ENCODE measurements around the gene TSPAN18. TPM values are rescaled to one million over a fixed set of nuclear protein-coding genes. Genes with fewer than 3 reads are reported as not detected.

TSPAN18 gene
- polyA plus RNA-seq, 1 donor from 2014 or later, result 2.1 TPM

DNA sequence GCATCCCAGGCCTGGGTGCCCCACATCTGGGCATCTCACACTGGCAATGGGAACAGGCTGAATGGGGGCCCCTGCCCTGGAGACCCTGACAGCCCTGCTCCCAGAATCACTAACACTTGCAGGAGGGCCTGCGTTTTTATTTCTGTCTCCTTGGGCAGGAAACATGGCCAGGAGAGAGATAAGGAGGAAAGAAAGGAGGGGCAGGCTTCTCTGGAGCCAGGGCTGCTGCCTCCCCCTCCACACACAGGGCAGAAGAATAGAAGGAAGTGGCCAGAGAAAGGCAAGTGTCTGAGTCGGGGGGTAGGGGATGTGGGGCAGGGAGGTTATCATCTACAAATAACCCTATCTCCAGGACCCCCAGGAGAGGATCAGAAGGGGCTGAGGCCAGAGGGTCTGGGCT, 25.5 kb upstream of the TSPAN18 start:
- Mint-ChIP-seq H3K9me3 (peaks cover 4 to 6% (median 5%) of the 10 kb centered on the region in 3 donors), H3K27me3 (peaks cover 8% of the 10 kb centered on the region), H3K36me3 (peaks cover 5% of the 10 kb centered on the region), H3K4me1 (no peaks in the 10 kb centered on the region), H3K4me3 (no peak overlapping the region), H3K27ac (no peak overlapping the region)

- H3K4me3 Mint-ChIP-seq, result no peak overlapping the region
- no peak overlapping the region for H3K27ac Mint-ChIP-seq
- H3K9me3 Mint-ChIP-seq, result peaks cover 4 to 6% (median 5%) of the 10 kb centered on the region in 3 donors
- peaks cover 13% of the 10 kb centered on the region for H3K27me3 Mint-ChIP-seq
- peaks cover 5% of the 10 kb centered on the region for H3K36me3 Mint-ChIP-seq
- H3K4me1 Mint-ChIP-seq, result no peaks in the 10 kb centered on the region
These were observed 23.9 kb upstream of the TSPAN18 start for GRCh38 chr11:44702889-44703288.

GRCh38 chr11:44707094-44707493, 19.7 kb upstream of the TSPAN18 start:
- H3K4me1 Mint-ChIP-seq, result no peaks in the 10 kb centered on the region
- H3K27ac Mint-ChIP-seq, result no peak overlapping the region
- H3K27me3 Mint-ChIP-seq, result peaks cover 9% of the 10 kb centered on the region

DNA sequence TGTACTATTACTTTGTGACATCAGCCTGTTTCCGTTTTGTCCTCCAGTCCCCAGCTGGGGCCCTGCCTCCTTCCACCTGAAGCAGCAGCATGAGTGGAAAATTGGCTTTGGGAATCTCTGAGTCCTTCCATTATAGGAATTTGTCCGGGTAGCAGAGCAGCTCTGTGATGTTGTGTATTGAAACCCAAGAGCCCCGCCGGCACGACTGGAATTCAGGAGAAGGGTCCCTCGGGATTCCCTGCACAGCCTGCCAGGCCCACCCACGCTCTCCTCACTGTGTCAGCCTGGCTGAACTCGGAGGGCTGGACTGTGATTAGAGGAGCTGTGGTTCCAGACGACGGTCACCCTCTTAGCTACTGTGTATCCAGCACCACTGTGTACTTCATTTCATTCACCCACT, 18.8 kb upstream of the TSPAN18 start:
- Mint-ChIP-seq H3K27ac (no peak overlapping the region), H3K9me3 (peaks cover 3 to 16% (median 4%) of the 10 kb centered on the region in 3 donors), H3K27me3 (peaks cover 9% of the 10 kb centered on the region), H3K4me3 (no peak overlapping the region), H3K36me3 (no peaks in the 10 kb centered on the region), H3K4me1 (no peaks in the 10 kb centered on the region)

More at GRCh38 chr11:44707094-44707493, 19.7 kb upstream of the TSPAN18 start:
- Mint-ChIP-seq H3K36me3 (no peaks in the 10 kb centered on the region), H3K9me3 (peaks cover 3 to 16% (median 4%) of the 10 kb centered on the region in 3 donors), H3K4me3 (no peak overlapping the region)

DNA sequence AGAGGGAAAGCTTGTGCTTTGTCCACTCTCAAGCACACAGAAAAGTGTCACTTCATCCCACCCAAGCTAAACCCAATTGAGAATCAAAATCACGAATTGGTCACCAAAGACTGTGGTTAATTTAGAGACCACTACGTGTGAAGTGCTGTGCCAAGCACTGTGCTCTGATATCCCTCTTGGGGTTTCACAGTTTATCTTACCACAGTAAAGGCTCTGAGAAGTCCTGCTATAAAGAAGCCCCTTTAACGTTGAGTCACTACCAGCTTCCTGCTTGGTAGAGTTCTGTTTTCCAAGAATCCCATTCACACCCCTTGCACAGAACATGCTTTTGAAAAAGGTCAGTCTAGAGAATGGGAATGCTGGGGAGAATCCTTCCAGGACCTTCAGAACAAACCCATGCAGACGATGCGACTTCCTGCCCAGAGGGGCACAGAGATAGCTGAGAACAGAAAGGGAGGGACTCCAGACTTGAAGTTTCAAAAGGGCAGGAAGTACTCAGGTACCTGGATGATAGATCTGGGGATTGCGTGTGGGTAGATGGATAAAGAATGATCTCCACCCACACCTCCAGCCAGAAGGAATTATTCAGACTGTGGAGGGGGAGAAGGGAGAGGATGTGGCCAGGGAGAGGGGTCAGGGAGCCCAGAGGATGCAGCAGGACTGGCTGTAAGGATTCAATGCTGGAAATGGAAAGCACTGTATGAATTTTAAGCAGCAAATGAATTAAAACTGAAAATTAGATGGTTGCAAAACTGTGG, 18.1 kb upstream of the TSPAN18 start:
- Mint-ChIP-seq H3K27ac (no peak overlapping the region), H3K4me3 (no peak overlapping the region), H3K4me1 (no peaks in the 10 kb centered on the region), H3K36me3 (no peaks in the 10 kb centered on the region), H3K27me3 (peaks cover 9% of the 10 kb centered on the region), H3K9me3 (peaks cover 1 to 15% (median 3%) of the 10 kb centered on the region in 3 donors)

DNA sequence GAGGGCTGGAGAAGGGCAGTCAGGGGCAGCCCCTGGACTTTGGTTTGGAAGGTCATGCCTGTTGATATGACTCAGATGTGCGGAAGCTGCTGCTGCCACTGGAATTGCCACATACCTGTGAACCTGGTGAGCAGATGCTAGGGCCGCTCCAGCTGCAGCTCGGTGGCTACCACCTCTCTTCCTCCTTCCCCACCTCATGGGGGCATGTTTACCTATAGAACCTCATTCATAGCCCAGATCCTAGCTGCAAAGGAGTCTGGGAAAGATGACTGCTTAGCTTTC, 17.5 kb upstream of the TSPAN18 start:
- peaks cover 9% of the 10 kb centered on the region for H3K27me3 Mint-ChIP-seq
- H3K36me3 Mint-ChIP-seq, result no peaks in the 10 kb centered on the region
- no peak overlapping the region for H3K27ac Mint-ChIP-seq
- no peaks in the 10 kb centered on the region for H3K4me1 Mint-ChIP-seq
- H3K4me3 Mint-ChIP-seq, result no peak overlapping the region
- peaks cover 0 to 10% (median 0%) of the 10 kb centered on the region in 3 donors for H3K9me3 Mint-ChIP-seq

DNA sequence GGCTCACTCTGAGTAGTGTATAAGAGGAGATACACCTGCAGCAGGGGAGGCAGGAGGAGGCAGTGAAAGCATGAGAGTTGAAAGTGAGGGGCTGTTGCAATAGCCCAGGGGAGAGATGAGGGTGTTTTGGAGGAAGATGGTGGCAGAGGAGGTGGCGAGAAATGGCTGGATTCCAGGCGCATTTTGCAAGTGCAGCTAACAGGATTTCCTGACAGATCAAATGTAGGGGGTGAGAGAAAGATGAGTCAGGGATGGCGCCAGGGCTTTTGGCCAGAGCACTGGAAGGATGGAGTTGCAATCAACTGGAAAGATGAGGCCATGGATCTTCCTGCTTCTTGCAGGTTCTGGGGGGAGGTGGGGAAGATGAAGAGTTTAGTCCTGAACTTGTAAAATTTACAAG, 16.8 kb upstream of the TSPAN18 start:
- no peak overlapping the region for H3K27ac Mint-ChIP-seq
- H3K27me3 Mint-ChIP-seq, result peaks cover 9% of the 10 kb centered on the region
- peaks cover under 1 to 10% (median 2%) of the 10 kb centered on the region in 3 donors for H3K9me3 Mint-ChIP-seq
- H3K4me1 Mint-ChIP-seq, result no peaks in the 10 kb centered on the region
- H3K36me3 Mint-ChIP-seq, result no peaks in the 10 kb centered on the region
- H3K4me3 Mint-ChIP-seq, result no peak overlapping the region

DNA sequence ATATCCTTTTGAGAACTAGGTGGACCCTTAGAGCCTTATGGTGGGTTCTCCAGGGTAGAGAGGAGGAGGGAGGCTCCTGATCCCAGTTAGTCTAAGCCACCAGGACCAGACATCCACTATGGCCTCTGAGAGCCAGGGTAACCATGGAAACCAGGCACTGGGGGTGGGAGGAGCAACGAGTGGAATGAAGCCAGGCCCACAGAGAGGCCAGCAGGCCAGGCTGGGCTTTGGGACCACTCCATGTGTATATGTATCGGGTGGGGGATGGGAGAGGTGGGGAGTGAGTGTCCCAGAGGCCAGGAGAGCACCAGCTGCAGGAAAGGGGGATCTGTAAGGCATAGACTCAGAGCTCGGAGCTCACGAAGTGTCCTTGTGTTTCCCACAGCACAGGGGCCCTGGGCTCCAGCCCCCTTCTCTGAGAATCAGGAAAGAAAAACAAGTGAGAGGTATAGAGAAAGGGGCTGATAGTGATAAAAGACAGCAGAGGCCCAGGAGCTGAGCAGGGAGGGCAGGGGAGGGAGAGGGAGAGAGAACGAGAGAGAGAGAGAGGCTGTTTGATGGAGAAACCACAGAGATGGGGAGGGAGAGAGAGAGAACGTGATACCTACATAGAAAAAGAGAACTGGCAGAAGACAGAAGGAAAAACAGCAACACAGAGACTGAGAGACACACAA, 15.5 kb upstream of the TSPAN18 start:
- H3K36me3 Mint-ChIP-seq, result no peaks in the 10 kb centered on the region
- no peak overlapping the region for H3K4me3 Mint-ChIP-seq
- H3K27me3 Mint-ChIP-seq, result peaks cover 9% of the 10 kb centered on the region
- no peak overlapping the region for H3K27ac Mint-ChIP-seq
- no peaks in the 10 kb centered on the region for H3K4me1 Mint-ChIP-seq
- peaks cover 1 to 10% (median 2%) of the 10 kb centered on the region in 3 donors for H3K9me3 Mint-ChIP-seq

DNA sequence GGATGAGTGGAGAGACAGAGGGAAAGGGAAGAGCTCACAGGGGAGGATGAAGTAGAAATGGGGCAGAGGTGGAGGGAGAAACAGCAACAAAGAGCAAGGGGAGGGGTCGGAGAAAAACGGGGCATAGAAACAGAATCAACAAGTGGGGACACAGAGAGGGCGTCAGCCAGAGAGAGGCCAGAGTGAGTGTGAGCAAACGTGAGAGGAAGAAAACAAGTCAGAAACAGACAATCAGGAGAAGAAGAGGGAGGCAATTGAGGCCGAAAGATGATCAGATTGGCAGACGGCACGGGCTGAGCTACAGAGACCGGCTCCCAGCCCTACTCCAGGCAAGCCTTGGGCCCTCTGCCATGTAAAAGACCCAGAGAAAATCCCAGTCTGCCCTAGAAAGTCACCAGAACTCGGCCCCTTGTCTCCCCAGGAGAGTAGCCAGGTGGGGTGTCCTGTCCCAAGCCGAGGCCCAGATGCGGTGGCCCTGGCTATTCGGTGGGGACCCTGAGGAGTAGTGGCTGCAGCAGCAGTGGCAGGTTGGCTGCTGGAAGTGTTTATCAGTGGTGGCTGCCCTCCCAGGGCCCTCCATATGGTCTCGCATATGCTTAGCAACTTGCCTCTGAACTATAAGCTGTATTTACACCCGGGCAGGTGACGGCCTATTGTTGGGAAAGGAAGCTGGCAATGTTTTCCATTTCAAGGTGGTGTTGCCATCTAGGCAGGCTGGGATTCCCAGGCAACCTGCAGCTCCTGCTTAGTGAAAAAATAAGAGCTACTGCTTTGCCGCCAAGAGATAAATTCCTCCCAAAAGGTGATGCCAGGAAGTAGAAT, 14.8 kb upstream of the TSPAN18 start:
- H3K4me3 Mint-ChIP-seq, result no peak overlapping the region

DNA sequence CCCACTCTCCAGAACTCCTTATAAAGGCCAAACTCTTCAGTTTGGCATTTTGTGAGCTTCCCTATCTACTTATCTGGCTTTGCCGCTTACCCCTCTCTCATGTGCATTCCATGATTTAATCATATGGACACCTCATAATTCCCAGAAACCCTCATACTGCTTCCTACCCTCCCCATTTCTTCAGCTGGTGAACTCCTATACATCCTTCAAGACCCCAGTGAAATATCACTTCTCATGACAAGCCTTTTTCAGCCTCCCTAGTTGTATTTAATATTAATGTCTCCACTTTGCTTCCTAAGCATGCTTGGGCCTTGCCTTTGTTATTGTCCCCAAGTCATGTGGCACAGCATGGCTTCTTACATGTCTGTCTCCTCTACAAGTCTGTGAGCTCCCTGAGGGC, 13.7 kb upstream of the TSPAN18 start:
- no peaks in the 10 kb centered on the region for H3K4me1 Mint-ChIP-seq
- H3K4me3 Mint-ChIP-seq, result no peak overlapping the region
- H3K27me3 Mint-ChIP-seq, result peaks cover 5% of the 10 kb centered on the region
- H3K9me3 Mint-ChIP-seq, result peaks cover 1 to 10% (median 2%) of the 10 kb centered on the region in 3 donors
- no peaks in the 10 kb centered on the region for H3K36me3 Mint-ChIP-seq
- no peak overlapping the region for H3K27ac Mint-ChIP-seq

More for the DNA sequence above, 14.8 kb upstream of the TSPAN18 start:
- Mint-ChIP-seq H3K27ac (no peak overlapping the region), H3K27me3 (peaks cover 5% of the 10 kb centered on the region), H3K9me3 (peaks cover 1 to 10% (median 2%) of the 10 kb centered on the region in 3 donors), H3K36me3 (no peaks in the 10 kb centered on the region), H3K4me1 (no peaks in the 10 kb centered on the region)

- no peaks in the 10 kb centered on the region for H3K4me1 Mint-ChIP-seq
- H3K4me3 Mint-ChIP-seq, result no peak overlapping the region
- no peaks in the 10 kb centered on the region for H3K36me3 Mint-ChIP-seq
- H3K27ac Mint-ChIP-seq, result no peak overlapping the region
- peaks cover 0 to 2% (median 1%) of the 10 kb centered on the region in 3 donors for H3K9me3 Mint-ChIP-seq
- H3K27me3 Mint-ChIP-seq, result peaks cover 4% of the 10 kb centered on the region
These were observed 10.5 kb upstream of the TSPAN18 start for GRCh38 chr11:44716256-44716655.

DNA sequence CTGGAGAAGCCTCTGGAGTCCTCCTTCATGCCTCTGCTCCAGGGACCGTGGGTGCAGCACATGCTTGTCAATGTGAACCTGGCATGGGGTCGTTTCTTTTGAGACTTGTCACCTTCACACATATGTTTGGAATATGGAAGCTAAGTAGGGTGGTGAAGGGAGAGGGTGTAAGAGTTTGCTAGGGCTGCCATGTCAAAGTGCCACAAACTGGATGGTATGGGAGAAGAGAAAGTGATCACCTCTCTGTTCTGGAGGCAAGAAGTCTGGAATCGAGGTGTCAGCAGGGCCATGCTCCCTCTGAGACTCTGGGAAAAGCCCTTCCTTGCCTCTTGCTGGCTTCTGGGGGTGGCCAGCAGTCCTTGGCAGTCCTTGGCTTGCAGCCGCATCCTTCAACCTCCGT, 8.7 kb upstream of the TSPAN18 start:
- Mint-ChIP-seq H3K9me3 (peaks cover 0 to 2% (median 1%) of the 10 kb centered on the region in 3 donors), H3K27ac (no peak overlapping the region), H3K4me3 (no peak overlapping the region), H3K4me1 (no peaks in the 10 kb centered on the region), H3K36me3 (no peaks in the 10 kb centered on the region), H3K27me3 (peaks cover 4% of the 10 kb centered on the region)

- H3K27ac Mint-ChIP-seq, result no peak overlapping the region
- H3K36me3 Mint-ChIP-seq, result no peaks in the 10 kb centered on the region
- H3K4me1 Mint-ChIP-seq, result peaks cover 0 to 2% (median 0%) of the 10 kb centered on the region in 3 donors
- no peak overlapping the region for H3K4me3 Mint-ChIP-seq
- peaks cover 0 to 2% (median 1%) of the 10 kb centered on the region in 3 donors for H3K9me3 Mint-ChIP-seq
- peaks cover 4% of the 10 kb centered on the region for H3K27me3 Mint-ChIP-seq
These were observed 8.0 kb upstream of the TSPAN18 start for GRCh38 chr11:44718612-44719390.

DNA sequence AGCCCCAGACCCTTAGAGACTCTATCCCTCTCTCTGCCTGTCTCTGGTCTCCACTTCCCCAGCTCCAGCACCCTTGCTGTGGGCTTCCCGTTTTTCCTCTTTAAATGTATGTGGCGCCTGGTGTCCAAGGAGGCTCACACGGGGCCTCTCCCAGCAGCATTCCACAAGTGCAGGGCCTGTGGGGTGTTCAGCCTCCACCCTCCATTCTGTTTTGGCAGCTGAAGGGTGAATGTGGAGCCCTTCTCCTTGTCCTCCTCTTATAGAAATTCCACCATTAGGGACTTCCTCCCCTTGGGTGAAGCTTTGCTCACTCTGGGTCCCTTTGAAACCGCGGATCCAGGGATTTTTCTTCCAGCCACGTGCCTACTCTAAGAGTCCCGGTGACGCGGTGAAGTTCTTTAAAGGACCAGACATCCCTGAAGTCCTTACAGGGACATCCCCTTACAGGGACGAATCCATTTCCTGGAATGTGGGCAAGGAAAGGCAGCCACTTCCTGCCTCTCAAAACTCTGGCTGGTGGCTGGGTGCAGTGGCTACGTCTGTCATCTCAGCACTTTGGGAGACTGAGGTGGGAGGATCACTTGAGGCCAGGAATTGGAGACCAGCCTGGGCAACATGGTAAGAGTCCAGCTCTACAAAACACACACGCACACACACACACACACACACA, 1.6 kb upstream of the TSPAN18 start:
- Mint-ChIP-seq H3K4me3 (peak overlapping the region in 3 of 4 donors; percentile 45 to 82 (median 81)), H3K9me3 (no peaks in the 10 kb centered on the region), H3K27me3 (peaks cover 5% of the 10 kb centered on the region), H3K27ac (peak overlapping the region in 2 of 3 donors; percentile 39 to 47), H3K36me3 (no peaks in the 10 kb centered on the region), H3K4me1 (peaks cover 3 to 11% (median 10%) of the 10 kb centered on the region in 3 donors)
